Lower lobe of right lung (tissue), 2 donors: ENCODE data around the gene SS18L1. TPM values are rescaled to one million over a fixed set of nuclear protein-coding genes. Genes with fewer than 3 reads are reported as not detected.

Source experiments
- ATAC-seq, 2 donors: fragments of 200-7000 bp; cut with Tn5 transposase; one replicate each; pipeline ENCODE4 v1.9.1; 2020 to 2022; ENCODE audit warnings: mild to moderate bottlenecking in 2 of 2, moderate library complexity in 2 of 2
- DNase-seq: peaks from one replicate; pipeline ENCODE4 v3.0.0-alpha.2; 2020
- H3K27ac ChIP-seq: fragments of 200-600 bp; one replicate; pipeline ENCODE4 v1.8.0; 2022
- H3K27me3 ChIP-seq: fragments of 200-600 bp; one replicate; pipeline ENCODE4 v1.8.0; 2022; ENCODE audit warnings: low read depth
- H3K36me3 ChIP-seq: fragments of 200-600 bp; one replicate; pipeline ENCODE4 v1.8.0; 2022; ENCODE audit warnings: mild to moderate bottlenecking
- H3K4me1 ChIP-seq: fragments of 200-600 bp; one replicate; pipeline ENCODE4 v1.8.0; 2022
- H3K4me3 ChIP-seq: fragments of 200-600 bp; one replicate; pipeline ENCODE4 v1.8.0; 2022; ENCODE audit warnings: mild to moderate bottlenecking
- H3K9me3 ChIP-seq: fragments of 200-600 bp; one replicate; pipeline ENCODE4 v1.8.0; 2022
- intact Hi-C: fragments of 100-400 bp; cut with DNase I; formaldehyde crosslinking; loops from one replicate; pipeline ENCODE4 v1.11.0; 2022
- total RNA-seq: library from RNA; stranded (reverse); fragmentation: NEBNext Ultra II Directional; extraction: Animal tissue kit (Norgen Biotek cat#: 25700); gene quantifications from one replicate; pipeline ENCODE4 v1.2.1, GENCODE V29; 2021
- TF ChIP-seq, protein P1 (sequence below): fragments of 200-600 bp; IDR thresholded peaks from one replicate; pipeline ENCODE4 v1.8.0; 2022; ENCODE audit warnings: antibody characterized with exemption, mild to moderate bottlenecking
- donor health status: DM: no; HTN: yes; CAD: no; lungs with severe emphysema.

The SS18L1 gene
- total RNA-seq, 1 donor from 2014 or later: 17.8 TPM

DNA sequence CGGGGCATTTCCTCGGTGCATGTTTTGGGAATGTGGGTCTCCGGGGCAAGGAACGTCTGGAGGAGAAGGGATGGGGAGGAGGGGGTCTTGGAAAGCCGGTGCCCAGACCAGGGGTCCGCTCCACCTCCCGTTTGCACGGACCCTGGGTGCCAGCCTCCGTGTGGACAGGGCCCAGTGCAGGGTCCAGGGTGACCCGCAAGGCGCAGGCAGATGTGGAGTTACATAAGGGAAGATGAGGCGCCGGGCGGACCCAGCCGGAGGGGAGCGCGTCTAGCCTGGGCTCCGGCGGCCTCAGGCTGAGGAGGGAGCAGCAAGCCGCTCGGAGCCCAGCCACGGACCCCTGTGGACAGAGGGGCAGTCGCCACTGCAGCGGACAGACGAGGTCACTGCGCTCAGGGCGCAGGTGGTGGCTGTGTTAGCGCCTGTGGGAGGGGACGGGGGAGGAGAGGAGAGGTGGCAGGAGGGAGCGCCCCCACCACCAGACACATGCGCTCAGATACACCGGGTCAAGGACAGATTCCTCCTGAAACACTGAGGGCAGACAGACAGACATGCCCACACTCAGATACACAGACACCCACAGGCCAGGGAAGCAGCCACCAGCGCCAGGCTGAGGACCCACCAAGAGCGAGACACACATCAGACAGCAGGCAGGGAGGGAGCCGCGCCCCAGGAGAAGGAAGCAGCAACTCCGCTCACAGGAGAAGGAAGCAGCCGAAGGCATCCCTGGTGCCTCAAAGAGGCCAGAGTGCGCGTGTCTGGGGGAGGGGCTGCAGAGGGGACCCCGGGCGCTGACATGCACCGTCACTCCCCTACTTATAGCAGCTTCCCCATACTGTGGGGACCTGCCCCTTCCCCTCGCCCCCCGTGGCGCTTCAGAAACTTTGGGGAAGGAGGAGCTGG is 77.3 kb downstream of the SS18L1 start:
- Histone ChIP-seq H3K9me3 (no peaks in the 10 kb centered on the region), H3K4me1 (peaks cover 7% of the 10 kb centered on the region), H3K36me3 (no peaks in the 10 kb centered on the region), H3K27ac (no peak overlapping the region), H3K27me3 (peaks cover 91% of the 10 kb centered on the region), H3K4me3 (no peak overlapping the region)
- DNase-seq (no peak), ATAC-seq (no peak)
- intact Hi-C loops: no loop called here
- TF ChIP-seq, protein P1, sequence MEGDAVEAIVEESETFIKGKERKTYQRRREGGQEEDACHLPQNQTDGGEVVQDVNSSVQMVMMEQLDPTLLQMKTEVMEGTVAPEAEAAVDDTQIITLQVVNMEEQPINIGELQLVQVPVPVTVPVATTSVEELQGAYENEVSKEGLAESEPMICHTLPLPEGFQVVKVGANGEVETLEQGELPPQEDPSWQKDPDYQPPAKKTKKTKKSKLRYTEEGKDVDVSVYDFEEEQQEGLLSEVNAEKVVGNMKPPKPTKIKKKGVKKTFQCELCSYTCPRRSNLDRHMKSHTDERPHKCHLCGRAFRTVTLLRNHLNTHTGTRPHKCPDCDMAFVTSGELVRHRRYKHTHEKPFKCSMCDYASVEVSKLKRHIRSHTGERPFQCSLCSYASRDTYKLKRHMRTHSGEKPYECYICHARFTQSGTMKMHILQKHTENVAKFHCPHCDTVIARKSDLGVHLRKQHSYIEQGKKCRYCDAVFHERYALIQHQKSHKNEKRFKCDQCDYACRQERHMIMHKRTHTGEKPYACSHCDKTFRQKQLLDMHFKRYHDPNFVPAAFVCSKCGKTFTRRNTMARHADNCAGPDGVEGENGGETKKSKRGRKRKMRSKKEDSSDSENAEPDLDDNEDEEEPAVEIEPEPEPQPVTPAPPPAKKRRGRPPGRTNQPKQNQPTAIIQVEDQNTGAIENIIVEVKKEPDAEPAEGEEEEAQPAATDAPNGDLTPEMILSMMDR: no peak

DNA sequence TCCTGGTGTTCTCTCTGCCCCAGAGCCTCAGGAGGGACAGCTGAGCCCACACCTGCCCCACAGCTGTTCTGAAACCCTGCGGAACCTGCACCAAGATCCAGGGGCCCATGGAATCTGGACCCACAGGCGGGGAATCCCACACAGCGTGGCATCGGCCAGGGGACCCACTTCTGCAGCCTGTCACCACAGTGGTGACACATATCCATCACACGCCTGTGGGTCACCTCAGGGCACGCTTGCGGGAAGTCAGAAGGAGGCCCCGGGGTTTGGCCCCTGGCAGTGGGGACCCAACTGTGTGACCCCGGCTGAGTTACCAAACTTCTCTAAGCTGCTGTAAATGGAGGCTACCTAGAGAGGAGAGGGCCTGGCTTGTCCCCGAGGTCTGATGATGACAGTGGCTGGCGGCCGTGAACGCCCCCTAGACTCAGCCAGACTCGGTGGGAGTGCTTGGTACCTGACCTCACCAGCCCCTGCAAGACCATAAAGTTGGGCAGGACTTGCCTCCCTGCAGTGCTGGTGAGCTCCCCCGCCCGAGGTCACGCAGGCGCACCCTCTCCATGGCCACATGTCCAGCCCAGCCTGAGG is 78.8 kb downstream of the SS18L1 start:
- intact Hi-C loops: no loop called here
- no peak for DNase-seq
- no peaks in the 10 kb centered on the region for H3K9me3 ChIP-seq
- H3K4me1 ChIP-seq: peaks cover 7% of the 10 kb centered on the region
- no peak overlapping the region for H3K27ac ChIP-seq
- TF ChIP-seq, protein P1: no peak
- no peaks in the 10 kb centered on the region for H3K36me3 ChIP-seq
- peaks cover 80% of the 10 kb centered on the region for H3K27me3 ChIP-seq
- no peak overlapping the region for H3K4me3 ChIP-seq
- ATAC-seq: no peak

DNA sequence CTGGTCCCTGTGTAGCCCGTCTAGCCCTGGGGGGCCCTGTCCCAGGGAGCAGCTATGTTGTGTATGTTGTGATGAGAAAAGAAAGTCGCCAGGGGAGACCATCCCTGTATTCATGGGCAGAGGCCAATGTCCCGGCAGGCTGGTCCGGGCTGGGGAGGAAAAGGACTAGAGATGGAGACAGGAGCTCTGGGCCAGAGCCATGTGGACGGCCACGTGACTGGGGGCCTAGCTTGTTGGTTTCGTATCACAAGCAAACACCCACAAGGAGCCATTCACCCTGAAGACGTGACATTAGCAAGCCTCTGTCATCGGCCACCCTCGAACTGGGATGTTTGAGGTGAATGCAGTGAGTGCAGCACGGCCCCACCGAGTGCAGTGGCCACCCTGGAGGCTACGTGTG is 79.4 kb downstream of the SS18L1 start:
- no peak for ATAC-seq
- TF ChIP-seq, protein P1: no peak
- H3K9me3 ChIP-seq: no peaks in the 10 kb centered on the region
- H3K4me1 ChIP-seq: peaks cover 7% of the 10 kb centered on the region
- no peak overlapping the region for H3K27ac ChIP-seq
- no peaks in the 10 kb centered on the region for H3K36me3 ChIP-seq
- intact Hi-C loops: no loop called here
- H3K27me3 ChIP-seq: peaks cover 80% of the 10 kb centered on the region
- no peak for DNase-seq
- H3K4me3 ChIP-seq: no peak overlapping the region

DNA sequence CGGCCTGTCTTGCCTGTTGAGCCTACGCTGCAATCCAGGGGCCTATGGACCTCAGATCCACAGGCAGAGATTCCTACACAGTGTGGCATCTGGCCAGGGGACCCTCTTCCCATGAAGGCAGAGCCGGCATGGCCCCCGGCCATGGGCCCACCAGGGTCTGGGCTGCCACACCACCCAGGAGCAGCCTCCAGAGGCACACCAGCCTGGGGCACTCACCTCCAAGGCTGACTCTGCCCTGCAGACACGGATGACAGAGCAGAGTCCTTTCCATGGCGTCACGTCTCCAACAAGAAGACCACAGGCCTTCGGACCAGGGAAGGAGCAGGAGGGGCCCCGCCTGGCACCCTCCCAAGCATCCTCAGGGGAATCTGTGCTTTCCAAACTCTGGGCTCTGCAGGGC is 80.0 kb downstream of the SS18L1 start:
- H3K4me3 ChIP-seq: no peak overlapping the region
- H3K9me3 ChIP-seq: no peaks in the 10 kb centered on the region
- TF ChIP-seq, protein P1: no peak
- peaks cover 7% of the 10 kb centered on the region for H3K4me1 ChIP-seq
- intact Hi-C loops: no loop called here
- ATAC-seq (no peak), DNase-seq (no peak)
- no peak overlapping the region for H3K27ac ChIP-seq
- H3K36me3 ChIP-seq: no peaks in the 10 kb centered on the region
- H3K27me3 ChIP-seq: peaks cover 80% of the 10 kb centered on the region

DNA sequence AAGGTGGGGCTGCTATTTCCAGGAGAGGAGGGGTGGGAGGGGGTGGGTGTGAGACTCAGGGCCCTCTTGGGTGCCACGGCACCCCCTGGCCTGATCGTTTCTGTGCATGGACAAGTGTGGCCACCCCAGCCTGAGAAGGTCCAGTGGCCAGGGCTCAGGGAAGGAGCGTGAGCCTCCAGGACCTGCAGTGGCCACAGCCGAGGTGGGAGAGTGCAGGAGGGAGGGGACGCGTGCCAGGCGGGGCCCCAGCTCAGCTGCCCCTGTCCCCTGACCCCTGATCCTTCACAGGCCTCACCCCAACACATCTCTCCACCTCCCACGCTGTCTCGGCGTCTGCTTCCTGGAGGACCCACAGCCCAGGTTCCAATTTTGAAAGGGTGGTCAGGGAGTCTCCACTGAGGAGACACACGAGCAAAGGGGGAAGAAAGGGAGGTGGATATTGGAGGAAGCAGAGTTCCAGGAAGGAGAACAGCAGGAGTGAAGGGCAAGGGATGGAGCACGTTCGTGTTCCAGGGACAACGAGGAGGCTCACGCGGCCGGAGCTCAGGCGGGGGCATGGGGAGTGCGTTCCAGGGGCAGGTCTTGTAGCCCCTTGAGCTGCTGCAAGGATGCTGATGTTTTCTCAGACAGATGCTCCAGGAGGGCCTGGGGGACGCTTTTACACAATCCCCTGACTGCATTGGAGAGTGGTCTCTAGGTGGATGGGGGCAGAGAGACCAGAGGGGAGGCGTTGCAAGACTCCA is 80.7 kb downstream of the SS18L1 start:
- H3K4me3 ChIP-seq: no peak overlapping the region
- TF ChIP-seq, protein P1: no peak
- H3K27me3 ChIP-seq: peaks cover 74% of the 10 kb centered on the region
- ATAC-seq (no peak), DNase-seq (no peak)
- no peaks in the 10 kb centered on the region for H3K9me3 ChIP-seq
- no peak overlapping the region for H3K27ac ChIP-seq
- peaks cover 7% of the 10 kb centered on the region for H3K4me1 ChIP-seq
- intact Hi-C loops: no loop called here
- H3K36me3 ChIP-seq: no peaks in the 10 kb centered on the region
